K562 (cell line): ENCODE results near the gene NLK. TPM values are rescaled to one million over a fixed set of nuclear protein-coding genes. Genes with fewer than 3 reads are reported as not detected.

Experiments
- ATAC-seq: fragments of 200-7000 bp; cut with Tn5 transposase; 3 replicates; pipeline ENCODE4 v1.9.1; 2020; ENCODE audit warnings: moderate library complexity
- BruUV-seq: library from RNA; stranded (reverse); fragments of 400-500 nt; replicated peaks from 2 replicates; lab custom pipeline; 2021; lab: Mats Ljungman, UMichigan
- CTCF ChIA-PET: fragments of 300-600 bp; formaldehyde crosslinking; extraction: SDS; loops from one replicate; lab custom pipeline; 2021; ENCODE audit warnings: low intra/inter-chr PET ratio; lab: Yijun Ruan, JAX
- POLR2A ChIA-PET: fragments of 300-600, 350-650 bp; sonication (Branson Sonifier 250); formaldehyde crosslinking; extraction: SDS; loops from one replicate; lab custom pipeline; 2021; ENCODE audit warnings: antibody characterized with exemption, inconsistent platforms; lab: Yijun Ruan, JAX
- DNase-seq, 4 experiments: peaks; one replicate each; pipeline versions ENCODE4 v3.0.0 to v3.0.0-alpha.2; 2011 to 2018; ENCODE audit warnings: low spot score in 3 of 4, mixed read lengths in 3 of 4; ENCODE audit errors: extremely low read depth in 1 of 4
- FAIRE-seq: peaks from 2 replicates; lab custom pipeline; 2011; peaks lifted over from hg19 to GRCh38; lab: Jason Lieb, UNC
- H2AFZ ChIP-seq: 2 replicates; pipeline ENCODE4 v1.6.0; 2011; ENCODE audit warnings: low read depth, low read length, control low read depth, inconsistent platforms
- H3K27ac ChIP-seq: fragments of 200-600 bp; 3 replicates; pipeline ENCODE4 v1.8.0; 2011; ENCODE audit warnings: low read depth, mild to moderate bottlenecking, control low read depth, inconsistent platforms, low read length, moderate library complexity, mixed read lengths; ENCODE audit errors: extremely low read depth
- H3K27me3 ChIP-seq, 2 experiments: fragments of 300-600 bp in 1 of 2; 2 replicates in 1 of 2; 3 replicates in 1 of 2; pipeline versions ENCODE4 v1.6.0 to v1.8.0; 2011; ENCODE audit warnings: inconsistent platforms in 2 of 2, low read length in 2 of 2, mild to moderate bottlenecking in 1 of 2, mixed read lengths in 1 of 2, moderate library complexity in 1 of 2; ENCODE audit not compliant: control insufficient read depth in 2 of 2, insufficient read depth in 2 of 2
- H3K36me3 ChIP-seq: fragments of 300-600 bp; 3 replicates; pipeline ENCODE4 v1.8.0; 2011; ENCODE audit warnings: mild to moderate bottlenecking, low read length, inconsistent platforms; ENCODE audit not compliant: control insufficient read depth, insufficient read depth
- H3K4me1 ChIP-seq, 2 experiments: fragments of 200-600 bp in 1 of 2; replicated peaks in 1 of 2; 2 replicates in 1 of 2; 3 replicates in 1 of 2; pipeline versions ENCODE4 v1.5.1 to v1.8.0; 2011; ENCODE audit warnings: inconsistent platforms in 2 of 2, low read length in 2 of 2, mild to moderate bottlenecking in 1 of 2, mixed read lengths in 1 of 2, moderate library complexity in 1 of 2; ENCODE audit not compliant: control insufficient read depth in 2 of 2, insufficient read depth in 2 of 2
- H3K4me2 ChIP-seq: 2 replicates; pipeline ENCODE4 v1.6.1; 2011; ENCODE audit warnings: low read length, control low read depth, inconsistent platforms, mixed read lengths; ENCODE audit not compliant: insufficient read depth
- H3K4me3 ChIP-seq: fragments of 200-600 bp; sonication (generic), shearing (Covaris generic); 2 replicates; pipeline ENCODE4 v1.5.1; 2016; ENCODE audit warnings: control low read depth, inconsistent platforms
- H3K79me2 ChIP-seq: fragments of 200-600 bp; 3 replicates; pipeline ENCODE4 v1.8.0; 2011; ENCODE audit warnings: low read length, inconsistent platforms; ENCODE audit not compliant: control insufficient read depth, insufficient read depth
- H3K9ac ChIP-seq, 2 experiments: 2 replicates each; pipeline versions ENCODE4 v1.6.0 to v1.6.1; 2011; ENCODE audit warnings: low read depth in 2 of 2, low read length in 2 of 2, control low read depth in 1 of 2, inconsistent platforms in 1 of 2, mild to moderate bottlenecking in 1 of 2, mixed read lengths in 1 of 2; ENCODE audit not compliant: insufficient read depth in 1 of 2
- H3K9me1 ChIP-seq: one replicate; pipeline ENCODE4 v1.6.0; 2011; ENCODE audit warnings: inconsistent platforms, mild to moderate bottlenecking, low read length, moderate library complexity; ENCODE audit not compliant: control insufficient read depth, insufficient read depth
- H3K9me3 ChIP-seq: replicated peaks from 2 replicates; pipeline ENCODE4 v1.5.1; 2011; ENCODE audit warnings: low read depth, low read length, inconsistent platforms; ENCODE audit not compliant: control insufficient read depth, insufficient read depth
- H4K20me1 ChIP-seq: replicated peaks from 2 replicates; pipeline ENCODE4 v1.6.1; 2011; ENCODE audit warnings: low read length, inconsistent platforms, mixed read lengths; ENCODE audit not compliant: control insufficient read depth, insufficient read depth
- CTBP1 ChIP-seq: fragments of 450-650 bp; IDR thresholded peaks from 2 replicates; pipeline ENCODE4 v1.6.1; 2016; ENCODE audit warnings: borderline replicate concordance
- E2F3 ChIP-seq: fragments of 250-450 bp; sonication (Bioruptor Pico); IDR thresholded peaks from 2 replicates; pipeline ENCODE4 v1.4.0; 2020; ENCODE audit warnings: mild to moderate bottlenecking
- HDAC2 ChIP-seq: fragments of 450-650 bp; IDR thresholded peaks from 2 replicates; pipeline ENCODE4 v1.6.1; 2016; ENCODE audit warnings: mild to moderate bottlenecking
- KLF13 ChIP-seq: fragments of 450-650 bp; IDR thresholded peaks from 2 replicates; pipeline ENCODE4 v1.6.1; 2016; ENCODE audit warnings: missing genetic modification characterization, low read depth, mild to moderate bottlenecking, missing compliant biosample characterization, moderate library complexity, borderline replicate concordance
- MYC ChIP-seq, 2 experiments: fragments of 250-450 bp in 1 of 2; sonication (Bioruptor Pico) in 1 of 2; IDR thresholded peaks; 2 replicates each; pipeline versions ENCODE4 v1.5.1 to v1.6.1; 2012 to 2021; ENCODE audit warnings: low read depth in 2 of 2, borderline replicate concordance in 1 of 2, improper control_type of control experiment in 1 of 2, low read length in 1 of 2, mild to moderate bottlenecking in 1 of 2, moderate library complexity in 1 of 2
- OTX1 ChIP-seq: fragments of 450-650 bp; formaldehyde crosslinking; IDR thresholded peaks from 2 replicates; pipeline ENCODE4 v1.4.0; 2022; ENCODE audit warnings: mild to moderate bottlenecking
- POLR2A ChIP-seq: fragments of 450-650 bp; conservative IDR thresholded peaks from 2 replicates; pipeline ENCODE4 v1.6.1; 2016
- POLR2G ChIP-seq: fragments of 200-400 bp; formaldehyde crosslinking; IDR thresholded peaks from 2 replicates; pipeline ENCODE4 v1.6.1; 2017; ENCODE audit warnings: low read depth, mild to moderate bottlenecking, antibody characterized with exemption, low read length, moderate library complexity
- RBBP5 ChIP-seq: fragments of 200-600 bp; sonication (generic); IDR thresholded peaks from 2 replicates; pipeline ENCODE4 v1.6.1; 2012; ENCODE audit warnings: borderline replicate concordance, mild to moderate bottlenecking, low read length, control low read depth, inconsistent platforms; ENCODE audit not compliant: insufficient read depth, poor library complexity, severe bottlenecking
- RBFOX2 ChIP-seq: fragments of 200-400 bp; formaldehyde crosslinking; IDR thresholded peaks from 2 replicates; pipeline ENCODE4 v1.6.1; 2017; ENCODE audit warnings: low read depth, mild to moderate bottlenecking, low read length, moderate library complexity
- RBM34 ChIP-seq: fragments of 200-400 bp; formaldehyde crosslinking; IDR thresholded peaks from 2 replicates; pipeline ENCODE4 v1.6.1; 2018; ENCODE audit warnings: low read length, borderline replicate concordance; ENCODE audit not compliant: insufficient read depth
- STAT5A ChIP-seq: IDR thresholded peaks from 2 replicates; pipeline ENCODE4 v1.6.1; 2012; ENCODE audit warnings: low read length, inconsistent platforms, borderline replicate concordance
- YY1 ChIP-seq, 3 experiments: IDR thresholded peaks; 2 replicates each; pipeline ENCODE4 v1.6.1; 2011; ENCODE audit warnings: low read length in 2 of 3, mild to moderate bottlenecking in 2 of 3, moderate library complexity in 2 of 3, borderline replicate concordance in 1 of 3, control low read depth in 1 of 3, low read depth in 1 of 3; ENCODE audit not compliant: insufficient read depth in 3 of 3, insufficient replicate concordance in 2 of 3, control insufficient read depth in 1 of 3, insufficient read length in 1 of 3; ENCODE audit errors: extremely low read depth in 1 of 3
- WGBS: fragments of 100-300 bp; shearing (Covaris generic); methylation state at CpG from one replicate; pipeline ENCODE4 v1.1.6; 2016; ENCODE audit warnings: low coverage, mixed read lengths; ENCODE audit not compliant: insufficient coverage; ENCODE audit errors: missing lambda C conversion rate; 5-methylcytosine and 5-hydroxymethylcytosine counted together
- in situ Hi-C: fragments of 300-500 bp; cut with MboI; formaldehyde crosslinking; loops from 4 replicates; pipeline ENCODE4 v1.15.0; 2018; ENCODE audit warnings: inconsistent platforms, mixed read lengths
- intact Hi-C: fragments of 100-400 bp; cut with micrococcal nuclease; formaldehyde crosslinking; loops from 2 replicates; pipeline ENCODE4 v1.14.2; 2022
- polyA plus RNA-seq, 8 experiments: library from polyadenylated mRNA; depleted of rRNA in 4 of 8; stranded (reverse) in 5 of 8; unstranded in 3 of 8; fragments of >200 nt; fragmentation: Nextera tagmentation in 2 of 8; fragmentation: Illumina TruSeq in 1 of 8; extraction: Ambion mirVana in 2 of 8; extraction: Trizol in 1 of 8; gene quantifications; 2 replicates each; pipeline versions ENCODE4 v1.2.1 to v1.2.3, GENCODE V29; 2011 to 2014; ENCODE audit warnings: inconsistent platforms in 1 of 8, missing spikeins in 1 of 8
- total RNA-seq, 7 experiments: library from RNA; depleted of rRNA in 6 of 7; stranded (reverse); fragments of >200 nt in 6 of 7; fragmentation: Illumina TruSeq in 2 of 7; extraction: Trizol in 2 of 7; gene quantifications; 2 replicates each; pipeline versions ENCODE4 v1.2.1 to v1.2.3, GENCODE V29; 2011 to 2021; ENCODE audit warnings: low replicate concordance in 1 of 7
- TF ChIP-seq, protein P1 (sequence below): fragments of 250-450 bp; sonication (Bioruptor Pico); IDR thresholded peaks from 2 replicates; pipeline ENCODE4 v1.4.0; 2020

The NLK gene
- total and polyA plus RNA-seq, 9 of the 15 experiments (the other 6 are each of a cell fraction or from before 2014, with no cell fraction given), result 10.9 to 59.6 (median 26.7) TPM

DNA sequence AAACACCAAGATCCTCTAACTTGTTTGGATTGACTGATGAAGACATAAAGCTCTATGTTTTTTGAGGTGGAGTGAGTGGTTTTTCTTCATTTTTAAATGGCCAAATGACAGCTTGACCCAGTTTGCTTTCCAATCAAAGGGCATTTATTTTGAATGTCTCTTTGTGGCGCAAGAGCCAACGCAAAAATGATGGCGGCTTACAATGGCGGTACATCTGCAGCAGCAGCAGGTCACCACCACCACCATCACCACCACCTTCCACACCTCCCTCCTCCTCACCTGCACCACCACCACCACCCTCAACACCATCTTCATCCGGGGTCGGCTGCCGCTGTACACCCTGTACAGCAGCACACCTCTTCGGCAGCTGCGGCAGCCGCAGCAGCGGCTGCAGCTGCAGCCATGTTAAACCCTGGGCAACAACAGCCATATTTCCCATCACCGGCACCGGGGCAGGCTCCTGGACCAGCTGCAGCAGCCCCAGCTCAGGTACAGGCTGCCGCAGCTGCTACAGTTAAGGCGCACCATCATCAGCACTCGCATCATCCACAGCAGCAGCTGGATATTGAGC lies 329 bp downstream of the NLK start:
- 0 out of 2 replicates have a peak overlapping the region, but pooled peaks have one; percentile 10 for H2AFZ ChIP-seq
- DNase-seq (no peak), ATAC-seq (no peak), FAIRE-seq (no peak)
- H3K27ac ChIP-seq, result no peak overlapping the region
- ChIA-PET POLR2A (interaction anchor here (0.7 to 2.7 kb wide), 3 partner anchors 11 to 57 kb away, joined by 3 to 15 read pairs (median 3); no protein-coding TSS in a partner anchor), CTCF (no interaction called here)
- intact Hi-C loops, result loop anchor here (10.0 kb wide), 1 partner anchor 132 kb away; no protein-coding TSS in a partner anchor
- H3K4me1 ChIP-seq, result peaks cover 16 to 27% of the 10 kb centered on the region in 2 experiments; a peak in 4 of 5 replicates
- 15% methylated on average over 12 of the region's 16 CpGs for WGBS
- in situ Hi-C loops, result no loop called here
- H3K4me3 ChIP-seq, result peak overlapping the region; percentile 64
- peak overlapping the region; percentile 78 for H3K4me2 ChIP-seq
- H3K9me1 ChIP-seq, result no peaks in the 10 kb centered on the region
- TF ChIP-seq RBM34 (no peak), KLF13 (tag) (no peak), RBBP5 (peak; percentile 65), OTX1 (CRISPR knock-in tag) (no peak), POLR2A (0 out of 2 replicates have a peak, but pooled peaks have one; percentile 29), CTBP1 (0 out of 2 replicates have a peak, but pooled peaks have one; percentile 50), STAT5A (no peak), RBFOX2 (peak; percentile 47), E2F3 (CRISPR knock-in tag) (0 out of 2 replicates have a peak, but pooled peaks have one; percentile 37), HDAC2 (peak; percentile 47; the same call in 1 of the 2 replicates), POLR2G (peak; percentile 41), MYC (IDR thresholded peaks at IDR 0.05; ENCODE audit: low read depth, low read length) (0 out of 2 replicates have a peak, but pooled peaks have one; percentile 0), MYC (CRISPR knock-in tag; IDR thresholded peaks at IDR 0.05; ENCODE audit: borderline replicate concordance, low read depth) (no peak), YY1 (IDR thresholded peaks at IDR 0.05; ENCODE audit: borderline replicate concordance in 1 of 3, control insufficient read depth in 1 of 3, extremely low read depth in 1 of 3, insufficient read depth in 3 of 3, insufficient read length in 1 of 3, insufficient replicate concordance in 2 of 3, low read depth in 1 of 3, low read length in 2 of 3) (peak in 2 of 3 experiments; percentile 12 to 82)
- TF ChIP-seq, protein P1, sequence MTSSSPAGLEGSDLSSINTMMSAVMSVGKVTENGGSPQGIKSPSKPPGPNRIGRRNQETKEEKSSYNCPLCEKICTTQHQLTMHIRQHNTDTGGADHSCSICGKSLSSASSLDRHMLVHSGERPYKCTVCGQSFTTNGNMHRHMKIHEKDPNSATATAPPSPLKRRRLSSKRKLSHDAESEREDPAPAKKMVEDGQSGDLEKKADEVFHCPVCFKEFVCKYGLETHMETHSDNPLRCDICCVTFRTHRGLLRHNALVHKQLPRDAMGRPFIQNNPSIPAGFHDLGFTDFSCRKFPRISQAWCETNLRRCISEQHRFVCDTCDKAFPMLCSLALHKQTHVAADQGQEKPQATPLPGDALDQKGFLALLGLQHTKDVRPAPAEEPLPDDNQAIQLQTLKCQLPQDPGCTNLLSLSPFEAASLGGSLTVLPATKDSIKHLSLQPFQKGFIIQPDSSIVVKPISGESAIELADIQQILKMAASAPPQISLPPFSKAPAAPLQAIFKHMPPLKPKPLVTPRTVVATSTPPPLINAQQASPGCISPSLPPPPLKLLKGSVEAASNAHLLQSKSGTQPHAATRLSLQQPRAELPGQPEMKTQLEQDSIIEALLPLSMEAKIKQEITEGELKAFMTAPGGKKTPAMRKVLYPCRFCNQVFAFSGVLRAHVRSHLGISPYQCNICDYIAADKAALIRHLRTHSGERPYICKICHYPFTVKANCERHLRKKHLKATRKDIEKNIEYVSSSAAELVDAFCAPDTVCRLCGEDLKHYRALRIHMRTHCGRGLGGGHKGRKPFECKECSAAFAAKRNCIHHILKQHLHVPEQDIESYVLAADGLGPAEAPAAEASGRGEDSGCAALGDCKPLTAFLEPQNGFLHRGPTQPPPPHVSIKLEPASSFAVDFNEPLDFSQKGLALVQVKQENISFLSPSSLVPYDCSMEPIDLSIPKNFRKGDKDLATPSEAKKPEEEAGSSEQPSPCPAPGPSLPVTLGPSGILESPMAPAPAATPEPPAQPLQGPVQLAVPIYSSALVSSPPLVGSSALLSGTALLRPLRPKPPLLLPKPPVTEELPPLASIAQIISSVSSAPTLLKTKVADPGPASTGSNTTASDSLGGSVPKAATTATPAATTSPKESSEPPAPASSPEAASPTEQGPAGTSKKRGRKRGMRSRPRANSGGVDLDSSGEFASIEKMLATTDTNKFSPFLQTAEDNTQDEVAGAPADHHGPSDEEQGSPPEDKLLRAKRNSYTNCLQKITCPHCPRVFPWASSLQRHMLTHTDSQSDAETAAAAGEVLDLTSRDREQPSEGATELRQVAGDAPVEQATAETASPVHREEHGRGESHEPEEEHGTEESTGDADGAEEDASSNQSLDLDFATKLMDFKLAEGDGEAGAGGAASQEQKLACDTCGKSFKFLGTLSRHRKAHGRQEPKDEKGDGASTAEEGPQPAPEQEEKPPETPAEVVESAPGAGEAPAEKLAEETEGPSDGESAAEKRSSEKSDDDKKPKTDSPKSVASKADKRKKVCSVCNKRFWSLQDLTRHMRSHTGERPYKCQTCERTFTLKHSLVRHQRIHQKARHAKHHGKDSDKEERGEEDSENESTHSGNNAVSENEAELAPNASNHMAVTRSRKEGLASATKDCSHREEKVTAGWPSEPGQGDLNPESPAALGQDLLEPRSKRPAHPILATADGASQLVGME, result 0 out of 2 replicates have a peak, but pooled peaks have one; percentile 44
- H3K9ac ChIP-seq, result peak overlapping the region; percentile 69 to 85
- peaks cover 6% of the 10 kb centered on the region; the same call in 1 of the 2 replicates for H4K20me1 ChIP-seq
- no peaks in the 10 kb centered on the region for H3K27me3 ChIP-seq
- TSS peak; percentile 60 for BruUV-seq
- peaks cover 60% of the 10 kb centered on the region for H3K79me2 ChIP-seq
- H3K36me3 ChIP-seq, result peaks cover 33% of the 10 kb centered on the region
- no peaks in the 10 kb centered on the region for H3K9me3 ChIP-seq
